ENCODE data around the gene EEF1AKMT2. TPM values are rescaled to one million over a fixed set of nuclear protein-coding genes. Genes with fewer than 3 reads are reported as not detected.

Gene EEF1AKMT2
- polyA plus RNA-seq, 2 of the 4 experiments (the other 2 are of a cell fraction) = 23.5 to 28.1 TPM

DNA sequence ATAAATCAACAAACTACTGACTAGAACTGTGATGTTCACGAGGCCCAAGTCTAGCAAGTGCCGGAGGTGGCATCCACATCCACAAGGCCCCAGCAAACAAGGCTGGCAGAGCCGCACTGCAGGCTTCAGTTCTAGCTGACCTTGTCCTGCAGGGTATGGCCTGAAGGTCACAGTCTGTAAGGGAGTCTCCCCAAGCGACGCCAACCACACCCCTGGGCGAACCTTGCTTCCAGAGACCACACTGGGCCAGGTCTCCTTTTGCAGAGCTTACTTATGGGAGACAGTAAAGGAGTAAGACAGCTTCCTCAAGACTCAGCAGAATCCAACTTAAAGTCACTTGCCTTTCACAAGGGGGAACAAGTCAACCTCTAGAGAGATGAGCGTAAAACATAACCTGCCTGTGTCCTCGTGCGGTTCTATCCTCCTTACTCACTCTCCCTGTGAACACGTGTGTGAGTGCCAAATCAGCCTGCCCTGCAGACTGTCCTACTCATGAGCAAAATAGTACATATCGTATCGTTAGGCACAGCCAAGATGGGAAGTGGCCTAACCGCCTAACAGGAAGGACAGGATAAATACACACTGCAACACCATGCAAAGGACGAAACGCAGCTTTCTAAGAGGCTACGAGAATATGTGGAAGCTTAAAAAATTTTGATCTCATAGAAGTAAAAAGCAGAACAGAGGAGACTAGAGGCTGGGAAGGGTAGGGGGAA is 70.2 kb downstream of the EEF1AKMT2 start:
- Histone ChIP-seq H3K27ac (no peak overlapping the region), H3K9me3 (no peaks in the 10 kb centered on the region), H3K4me1 (no peaks in the 10 kb centered on the region), H3K4me3 (no peak overlapping the region), H3K4me2 (no peak overlapping the region)
- 92% methylated on average over 16 of the region's 16 CpGs for WGBS (ENCODE audit: missing lambda C conversion rate)
- POLR2A ChIA-PET = no interaction called here
- TF ChIP-seq MAFK (IDR thresholded peaks at IDR 0.05; ENCODE audit: partially characterized antibody) = no peak
- no peak for TF ChIP-seq EP300 (IDR thresholded peaks at IDR 0.05)
- TF ChIP-seq ZC3H11A (IDR thresholded peaks at IDR 0.05) = no peak
- no peak for TF ChIP-seq ZFP36 (IDR thresholded peaks at IDR 0.05; ENCODE audit: borderline replicate concordance, partially characterized antibody)
- no peak for TF ChIP-seq HOXA7 (CRISPR knock-in tag; IDR thresholded peaks at IDR 0.05)
- no peak for TF ChIP-seq HMGXB4 (CRISPR knock-in tag; IDR thresholded peaks at IDR 0.05; ENCODE audit: borderline replicate concordance)
- TF ChIP-seq, protein P1, sequence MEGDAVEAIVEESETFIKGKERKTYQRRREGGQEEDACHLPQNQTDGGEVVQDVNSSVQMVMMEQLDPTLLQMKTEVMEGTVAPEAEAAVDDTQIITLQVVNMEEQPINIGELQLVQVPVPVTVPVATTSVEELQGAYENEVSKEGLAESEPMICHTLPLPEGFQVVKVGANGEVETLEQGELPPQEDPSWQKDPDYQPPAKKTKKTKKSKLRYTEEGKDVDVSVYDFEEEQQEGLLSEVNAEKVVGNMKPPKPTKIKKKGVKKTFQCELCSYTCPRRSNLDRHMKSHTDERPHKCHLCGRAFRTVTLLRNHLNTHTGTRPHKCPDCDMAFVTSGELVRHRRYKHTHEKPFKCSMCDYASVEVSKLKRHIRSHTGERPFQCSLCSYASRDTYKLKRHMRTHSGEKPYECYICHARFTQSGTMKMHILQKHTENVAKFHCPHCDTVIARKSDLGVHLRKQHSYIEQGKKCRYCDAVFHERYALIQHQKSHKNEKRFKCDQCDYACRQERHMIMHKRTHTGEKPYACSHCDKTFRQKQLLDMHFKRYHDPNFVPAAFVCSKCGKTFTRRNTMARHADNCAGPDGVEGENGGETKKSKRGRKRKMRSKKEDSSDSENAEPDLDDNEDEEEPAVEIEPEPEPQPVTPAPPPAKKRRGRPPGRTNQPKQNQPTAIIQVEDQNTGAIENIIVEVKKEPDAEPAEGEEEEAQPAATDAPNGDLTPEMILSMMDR (IDR thresholded peaks at IDR 0.05) = no peak
- no peak for TF ChIP-seq NFE2L2 (conservative IDR thresholded peaks at IDR 0.05; ENCODE audit: low read length)
- no peak for TF ChIP-seq GATA3 (IDR thresholded peaks at IDR 0.05; ENCODE audit: borderline replicate concordance)
- no peak for TF ChIP-seq HOXB13 (CRISPR knock-in tag; IDR thresholded peaks at IDR 0.05; ENCODE audit: low read depth)
- DNase-seq (ENCODE audit: low read depth in 1 of 2, low spot score in 1 of 2) (no peak), ATAC-seq (no peak), FAIRE-seq (no peak)
- CTCF ChIA-PET = interaction anchor here (0.6 to 2.7 kb wide), 5 partner anchors 10 to 1553 kb away, joined by 3 to 12 read pairs (median 3); no protein-coding TSS in a partner anchor

- Histone ChIP-seq H3K27ac (no peak overlapping the region), H3K4me2 (no peak overlapping the region), H3K4me3 (no peak overlapping the region), H3K9me3 (no peaks in the 10 kb centered on the region), H3K4me1 (no peaks in the 10 kb centered on the region)
- DNase-seq (ENCODE audit: low read depth in 1 of 2, low spot score in 1 of 2) (peak in 1 of 2 experiments; percentile 26), ATAC-seq (peak; percentile 66; a peak in 4 of 6 replicates), FAIRE-seq (no peak)
- ChIA-PET POLR2A (no interaction called here), CTCF (interaction anchor here (0.7 to 0.8 kb wide), 2 partner anchors 22 to 196 kb away, joined by 3 read pairs; no protein-coding TSS in a partner anchor)
- 70% methylated on average over 8 of the region's 8 CpGs for WGBS (ENCODE audit: missing lambda C conversion rate)
- TF ChIP-seq KDM5A (IDR thresholded peaks at IDR 0.05) (no peak), EP300 (IDR thresholded peaks at IDR 0.05) (no peak), KDM1A (IDR thresholded peaks at IDR 0.05; ENCODE audit: low read depth) (no peak), NPAS2 (CRISPR knock-in tag; IDR thresholded peaks at IDR 0.05; ENCODE audit: borderline replicate concordance) (no peak), ZFP36 (IDR thresholded peaks at IDR 0.05; ENCODE audit: borderline replicate concordance, partially characterized antibody) (no peak), ZC3H11A (IDR thresholded peaks at IDR 0.05) (no peak), TP53 (CRISPR knock-in tag; IDR thresholded peaks at IDR 0.05) (no peak), ESRRA (IDR thresholded peaks at IDR 0.05; ENCODE audit: borderline replicate concordance, low read length) (no peak)
- TF ChIP-seq, protein P2, sequence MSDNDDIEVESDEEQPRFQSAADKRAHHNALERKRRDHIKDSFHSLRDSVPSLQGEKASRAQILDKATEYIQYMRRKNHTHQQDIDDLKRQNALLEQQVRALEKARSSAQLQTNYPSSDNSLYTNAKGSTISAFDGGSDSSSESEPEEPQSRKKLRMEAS (IDR thresholded peaks at IDR 0.05) = no peak
- TF ChIP-seq, protein P3, sequence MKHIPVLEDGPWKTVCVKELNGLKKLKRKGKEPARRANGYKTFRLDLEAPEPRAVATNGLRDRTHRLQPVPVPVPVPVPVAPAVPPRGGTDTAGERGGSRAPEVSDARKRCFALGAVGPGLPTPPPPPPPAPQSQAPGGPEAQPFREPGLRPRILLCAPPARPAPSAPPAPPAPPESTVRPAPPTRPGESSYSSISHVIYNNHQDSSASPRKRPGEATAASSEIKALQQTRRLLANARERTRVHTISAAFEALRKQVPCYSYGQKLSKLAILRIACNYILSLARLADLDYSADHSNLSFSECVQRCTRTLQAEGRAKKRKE (CRISPR knock-in tag; IDR thresholded peaks at IDR 0.05; ENCODE audit: low read depth) = no peak
Measured at GRCh38 chr10:124719213-124719851, 72.4 kb downstream of the EEF1AKMT2 start.
